GM12874 (cell line): ENCODE data around the gene TOPAZ1.

Source experiments
- CTCF ChIP-seq: IDR thresholded peaks from 2 replicates; pipeline ENCODE4 v1.5.1; 2011; ENCODE audit warnings: low read depth, mild to moderate bottlenecking, control low read depth, low read length, moderate library complexity; ENCODE audit not compliant: insufficient read depth

The TOPAZ1 gene

GRCh38 chr3:44339181-44340057, 97.7 kb downstream of the TOPAZ1 start:
- TF ChIP-seq CTCF, result no peak

GRCh38 chr3:44340058-44340395, 98.3 kb downstream of the TOPAZ1 start:
- no peak for TF ChIP-seq CTCF

- no peak for TF ChIP-seq CTCF
These were observed 100.6 kb downstream of the TOPAZ1 start for GRCh38 chr3:44342176-44342790.

GRCh38 chr3:44343421-44343820, 101.7 kb downstream of the TOPAZ1 start:
- no peak for TF ChIP-seq CTCF

- TF ChIP-seq CTCF, result no peak
These were observed 107.3 kb downstream of the TOPAZ1 start for GRCh38 chr3:44348993-44349392.

DNA sequence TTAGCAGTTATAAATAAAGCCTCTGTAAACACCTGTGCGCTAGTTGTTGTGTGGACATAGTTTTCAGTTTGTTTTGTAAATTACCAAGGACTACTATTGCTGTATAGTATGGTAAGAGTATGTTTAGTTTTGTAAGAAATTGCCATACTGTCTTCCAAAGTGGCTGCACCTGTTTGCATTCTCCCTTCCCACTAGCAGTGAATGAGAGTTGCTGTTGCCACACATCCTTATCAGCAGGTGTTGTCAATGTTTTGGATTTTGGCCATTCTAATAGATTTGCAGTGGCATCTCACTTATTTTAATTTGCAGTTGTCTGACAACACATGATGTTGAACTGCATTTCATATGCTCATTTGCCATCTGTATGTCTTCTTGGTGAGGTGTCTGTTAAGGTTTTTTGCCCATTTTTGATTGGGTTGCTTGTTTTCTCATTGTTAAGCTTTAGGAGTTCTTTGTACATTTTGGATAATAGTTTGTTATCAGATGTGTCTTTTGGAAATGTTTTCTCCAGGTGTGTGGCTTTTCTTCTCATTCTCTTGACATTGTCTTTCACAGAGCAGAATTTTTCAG, 111.8 kb downstream of the TOPAZ1 start:
- no peak for TF ChIP-seq CTCF

- TF ChIP-seq CTCF, result no peak
These were observed 113.8 kb downstream of the TOPAZ1 start for GRCh38 chr3:44355362-44356033.
